Measurements from ENCODE around the gene OR51B4. TPM values are rescaled to one million over a fixed set of nuclear protein-coding genes. Genes with fewer than 3 reads are reported as not detected.

OR51B4 gene
- polyA plus RNA-seq, 1 donor from 2014 or later = not detected

DNA sequence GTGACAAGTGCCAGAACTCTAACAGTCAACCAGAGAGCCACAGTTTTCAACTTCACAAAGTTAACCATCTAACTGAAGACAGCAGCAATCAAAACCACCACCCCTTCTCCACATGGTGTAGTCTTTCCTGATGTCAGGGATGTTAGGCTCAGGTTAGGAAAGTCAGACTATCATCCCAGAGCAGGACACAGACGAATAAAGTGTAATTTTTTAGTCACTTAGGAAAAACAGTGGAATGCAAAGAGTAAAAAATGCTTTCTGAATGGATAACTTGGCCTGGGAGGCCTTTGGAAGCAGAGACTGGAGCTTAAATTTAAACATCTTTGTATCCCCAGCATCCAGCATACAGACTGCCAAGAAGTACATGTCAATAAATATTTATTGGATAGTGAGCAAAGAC, 15.4 kb downstream of the OR51B4 start:
- Histone ChIP-seq H3K9ac (ENCODE audit: low read length) (no peak overlapping the region), H4K20me1 (ENCODE audit: insufficient read depth) (no peaks in the 10 kb centered on the region), H3K4me2 (ENCODE audit: low read length) (no peak overlapping the region), H3K4me3 (ENCODE audit: low read length) (no peak overlapping the region), H3K27me3 (ENCODE audit: insufficient read depth, low read depth, low read length) (no peaks in the 10 kb centered on the region), H3F3A (ENCODE audit: insufficient read depth, low read length, poor library complexity, severe bottlenecking) (no peaks in the 10 kb centered on the region), H3K79me2 (replicated peaks; ENCODE audit: insufficient read depth, low read length) (no peaks in the 10 kb centered on the region), H3K36me3 (ENCODE audit: insufficient read depth, low read length) (no peaks in the 10 kb centered on the region), H3K9me2 (ENCODE audit: insufficient read depth, low read length) (no peaks in the 10 kb centered on the region), H3K27ac (ENCODE audit: low read length) (no peak overlapping the region), H3K9me3 (ENCODE audit: low read length) (no peaks in the 10 kb centered on the region), H2AFZ (ENCODE audit: low read depth, low read length) (no peak overlapping the region)
- no peak for TF ChIP-seq SMC3 (conservative IDR thresholded peaks at IDR 0.05; ENCODE audit: poor library complexity)
- TF ChIP-seq RAD21 (conservative IDR thresholded peaks at IDR 0.05) = no peak
- no peak for TF ChIP-seq TAF1 (IDR thresholded peaks at IDR 0.05; ENCODE audit: low read depth)
- no peak for TF ChIP-seq MXI1 (conservative IDR thresholded peaks at IDR 0.05; ENCODE audit: poor library complexity, severe bottlenecking)
- no peak for TF ChIP-seq POLR2AphosphoS5 (IDR thresholded peaks at IDR 0.05)
- no peak for TF ChIP-seq EZH2 (IDR thresholded peaks at IDR 0.05; ENCODE audit: borderline replicate concordance, insufficient read depth, low read length, poor library complexity, severe bottlenecking)
- TF ChIP-seq, protein P1, sequence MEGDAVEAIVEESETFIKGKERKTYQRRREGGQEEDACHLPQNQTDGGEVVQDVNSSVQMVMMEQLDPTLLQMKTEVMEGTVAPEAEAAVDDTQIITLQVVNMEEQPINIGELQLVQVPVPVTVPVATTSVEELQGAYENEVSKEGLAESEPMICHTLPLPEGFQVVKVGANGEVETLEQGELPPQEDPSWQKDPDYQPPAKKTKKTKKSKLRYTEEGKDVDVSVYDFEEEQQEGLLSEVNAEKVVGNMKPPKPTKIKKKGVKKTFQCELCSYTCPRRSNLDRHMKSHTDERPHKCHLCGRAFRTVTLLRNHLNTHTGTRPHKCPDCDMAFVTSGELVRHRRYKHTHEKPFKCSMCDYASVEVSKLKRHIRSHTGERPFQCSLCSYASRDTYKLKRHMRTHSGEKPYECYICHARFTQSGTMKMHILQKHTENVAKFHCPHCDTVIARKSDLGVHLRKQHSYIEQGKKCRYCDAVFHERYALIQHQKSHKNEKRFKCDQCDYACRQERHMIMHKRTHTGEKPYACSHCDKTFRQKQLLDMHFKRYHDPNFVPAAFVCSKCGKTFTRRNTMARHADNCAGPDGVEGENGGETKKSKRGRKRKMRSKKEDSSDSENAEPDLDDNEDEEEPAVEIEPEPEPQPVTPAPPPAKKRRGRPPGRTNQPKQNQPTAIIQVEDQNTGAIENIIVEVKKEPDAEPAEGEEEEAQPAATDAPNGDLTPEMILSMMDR (IDR thresholded peaks at IDR 0.05; ENCODE audit: poor library complexity, severe bottlenecking) = no peak

DNA sequence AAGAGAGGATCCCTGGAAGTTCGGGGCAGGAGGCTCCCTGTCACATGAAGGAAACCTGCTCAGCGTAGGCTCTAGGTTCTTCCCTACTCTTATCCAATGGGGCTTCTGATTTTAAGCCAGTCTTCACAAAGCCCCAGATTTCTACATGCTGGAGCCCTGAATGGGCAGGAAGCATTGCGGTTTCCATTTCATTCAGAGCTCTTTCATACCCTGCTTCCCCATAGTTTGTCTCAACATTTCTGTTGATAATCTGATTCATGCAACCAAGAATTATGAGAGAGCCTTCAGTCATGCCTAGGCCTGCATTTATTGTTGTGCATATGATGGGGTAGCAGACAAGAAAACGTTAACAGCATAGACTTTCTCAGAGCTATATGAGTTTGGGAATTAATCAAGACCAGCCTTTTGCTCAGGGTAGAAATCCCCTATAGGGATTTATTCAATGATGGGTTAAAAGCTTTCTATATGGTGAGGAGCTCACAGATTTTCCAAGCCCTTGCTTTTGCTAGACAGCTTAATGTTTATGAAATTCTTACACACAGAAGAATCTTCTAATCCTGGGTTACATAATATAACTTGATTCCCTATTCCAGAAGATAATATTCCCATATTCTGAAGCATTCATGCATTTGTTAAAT, 15.9 kb downstream of the OR51B4 start:
- H3K27ac ChIP-seq (ENCODE audit: low read length) = no peak overlapping the region
- no peak overlapping the region for H2AFZ ChIP-seq (ENCODE audit: low read depth, low read length)
- H3K9me3 ChIP-seq (ENCODE audit: low read length) = no peaks in the 10 kb centered on the region
- no peak overlapping the region for H3K9ac ChIP-seq (ENCODE audit: low read length)
- no peak overlapping the region for H3K4me3 ChIP-seq (ENCODE audit: low read length)
- no peaks in the 10 kb centered on the region for H3K27me3 ChIP-seq (ENCODE audit: insufficient read depth, low read depth, low read length)
- H4K20me1 ChIP-seq (ENCODE audit: insufficient read depth) = no peaks in the 10 kb centered on the region
- no peak for TF ChIP-seq MXI1 (conservative IDR thresholded peaks at IDR 0.05; ENCODE audit: poor library complexity, severe bottlenecking)
- TF ChIP-seq RAD21 (conservative IDR thresholded peaks at IDR 0.05) = no peak
- TF ChIP-seq, protein P2, sequence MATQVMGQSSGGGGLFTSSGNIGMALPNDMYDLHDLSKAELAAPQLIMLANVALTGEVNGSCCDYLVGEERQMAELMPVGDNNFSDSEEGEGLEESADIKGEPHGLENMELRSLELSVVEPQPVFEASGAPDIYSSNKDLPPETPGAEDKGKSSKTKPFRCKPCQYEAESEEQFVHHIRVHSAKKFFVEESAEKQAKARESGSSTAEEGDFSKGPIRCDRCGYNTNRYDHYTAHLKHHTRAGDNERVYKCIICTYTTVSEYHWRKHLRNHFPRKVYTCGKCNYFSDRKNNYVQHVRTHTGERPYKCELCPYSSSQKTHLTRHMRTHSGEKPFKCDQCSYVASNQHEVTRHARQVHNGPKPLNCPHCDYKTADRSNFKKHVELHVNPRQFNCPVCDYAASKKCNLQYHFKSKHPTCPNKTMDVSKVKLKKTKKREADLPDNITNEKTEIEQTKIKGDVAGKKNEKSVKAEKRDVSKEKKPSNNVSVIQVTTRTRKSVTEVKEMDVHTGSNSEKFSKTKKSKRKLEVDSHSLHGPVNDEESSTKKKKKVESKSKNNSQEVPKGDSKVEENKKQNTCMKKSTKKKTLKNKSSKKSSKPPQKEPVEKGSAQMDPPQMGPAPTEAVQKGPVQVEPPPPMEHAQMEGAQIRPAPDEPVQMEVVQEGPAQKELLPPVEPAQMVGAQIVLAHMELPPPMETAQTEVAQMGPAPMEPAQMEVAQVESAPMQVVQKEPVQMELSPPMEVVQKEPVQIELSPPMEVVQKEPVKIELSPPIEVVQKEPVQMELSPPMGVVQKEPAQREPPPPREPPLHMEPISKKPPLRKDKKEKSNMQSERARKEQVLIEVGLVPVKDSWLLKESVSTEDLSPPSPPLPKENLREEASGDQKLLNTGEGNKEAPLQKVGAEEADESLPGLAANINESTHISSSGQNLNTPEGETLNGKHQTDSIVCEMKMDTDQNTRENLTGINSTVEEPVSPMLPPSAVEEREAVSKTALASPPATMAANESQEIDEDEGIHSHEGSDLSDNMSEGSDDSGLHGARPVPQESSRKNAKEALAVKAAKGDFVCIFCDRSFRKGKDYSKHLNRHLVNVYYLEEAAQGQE (IDR thresholded peaks at IDR 0.05; ENCODE audit: borderline replicate concordance) = no peak
- TF ChIP-seq SMC3 (conservative IDR thresholded peaks at IDR 0.05; ENCODE audit: poor library complexity) = no peak
- TF ChIP-seq, protein P1 (IDR thresholded peaks at IDR 0.05; ENCODE audit: poor library complexity, severe bottlenecking) = no peak
- no peak for TF ChIP-seq POLR2AphosphoS5 (IDR thresholded peaks at IDR 0.05)
- TF ChIP-seq TAF1 (IDR thresholded peaks at IDR 0.05; ENCODE audit: low read depth) = no peak
- no peak for TF ChIP-seq EZH2 (IDR thresholded peaks at IDR 0.05; ENCODE audit: borderline replicate concordance, insufficient read depth, low read length, poor library complexity, severe bottlenecking)
- TF ChIP-seq EP300 (conservative IDR thresholded peaks at IDR 0.05; ENCODE audit: poor library complexity, severe bottlenecking) = no peak
- no peaks in the 10 kb centered on the region for H3F3A ChIP-seq (ENCODE audit: insufficient read depth, low read length, poor library complexity, severe bottlenecking)
- H3K36me3 ChIP-seq (ENCODE audit: insufficient read depth, low read length) = no peaks in the 10 kb centered on the region
- no peak overlapping the region for H3K4me2 ChIP-seq (ENCODE audit: low read length)
- no peaks in the 10 kb centered on the region for H3K9me2 ChIP-seq (ENCODE audit: insufficient read depth, low read length)
- H3K79me2 ChIP-seq (replicated peaks; ENCODE audit: insufficient read depth, low read length) = no peaks in the 10 kb centered on the region
